ENCODE data around the gene TBX18.

The TBX18 gene

DNA sequence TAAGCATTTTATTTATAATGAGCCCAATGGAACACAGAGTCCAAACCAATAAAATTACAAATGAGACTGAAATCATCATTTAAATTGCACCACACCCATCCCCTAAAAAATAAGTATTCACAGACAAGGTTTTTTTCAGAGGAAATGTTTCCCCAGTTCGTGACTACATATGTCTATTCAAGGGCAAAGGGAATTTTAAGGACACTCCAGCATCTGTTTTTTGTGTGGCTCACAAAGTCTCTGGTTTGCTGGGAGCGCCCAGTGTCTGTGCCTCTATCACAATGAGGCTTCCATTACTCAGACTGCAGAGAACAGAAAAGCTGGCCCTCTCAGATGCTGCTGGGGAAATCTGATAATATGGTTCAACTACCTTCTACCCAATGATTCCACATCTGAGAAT is 16.0 kb downstream of the TBX18 start:
- no peak for DNase-seq (ENCODE audit: low read depth)

DNA sequence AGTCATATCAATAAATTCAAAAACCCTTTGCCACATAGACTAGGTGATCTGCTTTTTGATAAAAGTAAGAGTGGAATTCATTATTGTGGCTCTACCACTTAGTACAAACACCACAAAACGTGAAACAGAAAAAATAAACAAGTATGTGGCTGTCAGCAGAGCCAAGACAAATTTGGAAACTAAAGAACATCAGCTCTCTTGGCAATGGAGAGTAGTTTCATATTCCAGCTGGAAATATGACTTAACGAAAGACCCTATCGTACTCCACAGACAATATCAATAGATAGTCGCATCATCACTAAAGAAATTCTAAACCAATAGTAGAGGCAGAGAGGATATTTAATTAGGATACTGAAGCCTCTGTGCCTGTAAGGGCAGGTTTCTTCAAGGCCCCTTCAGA is 20.8 kb downstream of the TBX18 start:
- DNase-seq (ENCODE audit: low read depth), result no peak

DNA sequence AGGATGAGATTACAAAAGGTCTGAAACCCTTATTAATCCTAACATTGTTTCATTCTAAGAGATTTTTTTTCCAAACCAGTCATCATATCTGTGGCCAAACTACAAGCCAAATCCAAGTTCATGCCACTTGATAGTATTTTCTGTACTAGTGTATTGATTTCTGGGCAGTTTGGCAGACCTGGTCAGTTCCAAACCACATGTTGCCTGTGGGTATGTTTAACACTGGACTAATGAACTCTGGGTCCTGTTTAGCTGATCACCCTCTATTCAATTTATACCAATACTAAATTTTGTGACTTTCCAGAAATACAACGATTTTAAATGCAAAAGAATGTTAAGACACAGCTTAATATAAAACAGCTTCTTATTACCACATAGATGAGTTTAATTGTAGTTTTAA is 24.0 kb downstream of the TBX18 start:
- no peak for DNase-seq (ENCODE audit: low read depth)

- DNase-seq (ENCODE audit: low read depth), result peak; percentile 36
These were observed 24.6 kb downstream of the TBX18 start for GRCh38 chr6:84739866-84740208.

DNA sequence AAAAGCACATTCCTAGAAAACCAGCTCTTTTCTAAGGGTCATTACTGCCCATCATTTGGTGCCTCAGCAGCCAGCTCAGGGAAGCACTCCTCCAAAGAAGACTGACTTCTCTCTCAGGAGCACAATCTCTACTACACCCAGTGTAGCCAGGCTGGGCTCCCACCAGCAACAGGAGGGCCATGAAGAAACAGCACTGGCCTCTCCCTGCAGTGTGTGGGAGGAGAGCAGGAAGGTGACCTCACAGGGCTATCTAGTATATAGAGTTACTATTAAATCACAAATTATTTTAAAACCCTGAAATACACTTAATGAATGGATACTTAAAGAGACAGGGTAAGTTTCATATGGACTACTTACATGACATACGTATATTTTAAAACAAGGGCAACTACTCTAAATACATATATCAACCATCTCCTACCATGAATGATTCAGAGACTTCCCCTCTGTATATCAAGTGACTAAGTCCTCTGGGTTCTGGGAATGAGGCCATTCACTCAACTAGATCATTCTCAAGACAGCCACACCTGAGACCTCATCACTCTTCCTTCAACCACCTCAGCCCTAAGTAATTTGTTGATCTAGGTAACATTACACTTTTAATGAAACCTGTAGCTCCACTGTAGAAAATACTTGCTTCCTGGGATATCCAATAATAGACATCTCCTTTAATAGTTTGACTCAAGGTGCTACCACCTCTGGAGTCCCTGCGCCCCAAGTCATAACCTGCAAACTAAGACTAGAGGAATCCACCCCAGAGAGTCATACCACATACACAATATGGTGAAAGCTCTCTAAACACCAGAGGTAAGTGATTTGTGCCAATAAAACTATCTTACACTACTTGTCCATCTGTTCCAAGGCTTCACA is 25.2 kb downstream of the TBX18 start:
- peak; percentile 31 for DNase-seq (ENCODE audit: low read depth)

GRCh38 chr6:84733889-84734288 is 30.5 kb downstream of the TBX18 start:
- no peak for DNase-seq (ENCODE audit: low read depth)

GRCh38 chr6:84731901-84732300 is 32.5 kb downstream of the TBX18 start:
- peak; percentile 30 for DNase-seq (ENCODE audit: low read depth)

GRCh38 chr6:84731401-84731800 is 33.0 kb downstream of the TBX18 start:
- DNase-seq (ENCODE audit: low read depth), result no peak

DNA sequence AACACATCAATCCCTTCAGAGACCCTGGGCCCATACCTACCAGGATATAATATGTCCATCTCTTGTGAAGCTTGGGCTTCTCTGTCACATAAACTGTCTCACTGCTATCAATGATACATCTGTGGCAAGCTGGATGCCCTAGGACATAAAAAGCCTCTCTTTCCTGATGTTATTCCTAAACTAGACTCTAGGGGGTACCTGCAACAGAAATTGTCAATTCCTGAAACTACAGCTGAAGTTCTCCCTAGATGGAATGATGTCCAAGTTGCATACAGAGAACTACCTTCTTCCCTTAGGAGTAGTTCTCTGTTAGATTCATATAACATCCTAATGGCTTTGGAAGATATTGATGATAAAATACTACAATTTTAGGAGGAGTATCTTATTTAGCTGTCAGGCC is 35.8 kb downstream of the TBX18 start:
- DNase-seq (ENCODE audit: low read depth), result peak; percentile 46

- no peak for DNase-seq (ENCODE audit: low read depth)
These were observed 45.2 kb downstream of the TBX18 start for GRCh38 chr6:84719152-84719551.

DNA sequence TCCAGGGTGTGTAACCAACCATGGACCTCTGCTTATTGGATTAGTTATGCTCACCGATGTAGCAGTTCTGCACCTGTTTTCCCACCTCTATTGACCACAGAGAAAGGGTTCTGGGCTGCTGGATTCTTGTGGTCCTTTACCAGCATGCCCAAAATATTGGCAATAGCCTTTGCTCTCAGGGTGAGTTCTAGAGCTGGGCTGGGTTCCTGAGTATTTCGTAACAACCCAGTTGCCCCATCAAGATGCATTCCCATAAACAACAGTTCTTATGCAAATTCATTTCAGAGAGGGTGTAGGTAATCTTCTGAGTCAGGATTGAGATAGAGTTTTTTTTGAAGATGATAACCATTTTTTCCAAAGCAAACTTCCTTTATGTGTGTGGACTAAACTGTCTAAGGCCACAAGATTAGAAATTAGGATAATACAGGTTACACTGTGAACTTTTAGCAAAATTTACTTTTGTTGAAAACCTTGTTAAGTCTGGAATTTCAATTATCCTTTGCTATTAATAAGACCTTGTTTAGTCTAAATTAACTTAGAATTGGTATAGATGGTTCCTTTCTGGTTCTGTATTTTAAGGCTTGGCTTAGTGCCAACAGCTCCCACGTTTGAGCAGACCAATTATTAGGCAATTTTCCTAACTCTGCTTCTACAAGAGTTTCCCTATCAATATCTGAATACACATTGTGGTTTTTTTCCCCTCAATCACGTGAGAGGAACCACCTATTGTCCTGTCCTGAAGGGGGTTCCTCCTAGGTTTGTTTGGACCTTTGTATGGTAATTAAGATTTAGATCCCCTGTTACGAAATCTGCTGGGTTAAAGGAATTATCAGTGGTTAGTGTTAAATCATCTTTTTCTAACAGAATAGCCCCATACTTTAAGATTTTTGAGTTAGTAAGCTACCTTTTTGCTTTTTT is 46.1 kb downstream of the TBX18 start:
- DNase-seq (ENCODE audit: low read depth), result peak; percentile 5

GRCh38 chr6:84709121-84709520 is 55.3 kb downstream of the TBX18 start:
- DNase-seq (ENCODE audit: low read depth), result no peak

- no peak for DNase-seq (ENCODE audit: low read depth)
These were observed 57.2 kb downstream of the TBX18 start for GRCh38 chr6:84707171-84707570.

- peak; percentile 7 for DNase-seq (ENCODE audit: low read depth)
These were observed 68.2 kb downstream of the TBX18 start for GRCh38 chr6:84696166-84696565.

DNA sequence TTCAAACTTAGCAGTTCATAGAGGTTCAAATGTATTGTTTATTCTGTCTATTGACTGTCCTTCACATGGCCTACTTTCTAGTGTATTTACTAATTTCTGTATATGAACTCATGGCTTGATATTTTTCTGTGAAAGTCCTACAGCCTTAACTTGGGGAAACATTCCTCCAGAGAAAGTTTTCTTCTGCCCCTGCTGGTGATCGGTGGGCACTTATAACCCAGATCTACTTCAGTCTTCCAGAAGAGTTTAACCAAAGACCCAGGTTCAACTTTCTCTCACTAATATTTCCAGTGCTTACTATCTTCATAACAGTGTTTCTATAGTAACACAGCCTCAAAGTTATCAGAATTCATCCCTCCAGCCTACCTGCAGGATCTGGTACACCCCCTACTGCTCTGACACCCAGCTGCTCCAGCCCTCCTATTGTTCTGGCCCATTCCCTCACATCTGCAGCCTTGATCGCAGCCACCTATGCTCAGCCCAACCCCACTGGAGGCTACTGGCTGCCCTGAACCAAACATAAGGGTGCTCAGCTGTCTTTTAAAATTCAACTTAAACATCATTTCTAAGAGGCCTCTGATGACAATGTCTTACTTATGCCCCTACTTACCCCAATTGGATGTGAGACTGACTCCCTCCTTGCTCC is 72.3 kb downstream of the TBX18 start:
- no peak for DNase-seq (ENCODE audit: low read depth)

GRCh38 chr6:84688141-84688873 is 76.1 kb downstream of the TBX18 start:
- no peak for DNase-seq (ENCODE audit: low read depth)

DNA sequence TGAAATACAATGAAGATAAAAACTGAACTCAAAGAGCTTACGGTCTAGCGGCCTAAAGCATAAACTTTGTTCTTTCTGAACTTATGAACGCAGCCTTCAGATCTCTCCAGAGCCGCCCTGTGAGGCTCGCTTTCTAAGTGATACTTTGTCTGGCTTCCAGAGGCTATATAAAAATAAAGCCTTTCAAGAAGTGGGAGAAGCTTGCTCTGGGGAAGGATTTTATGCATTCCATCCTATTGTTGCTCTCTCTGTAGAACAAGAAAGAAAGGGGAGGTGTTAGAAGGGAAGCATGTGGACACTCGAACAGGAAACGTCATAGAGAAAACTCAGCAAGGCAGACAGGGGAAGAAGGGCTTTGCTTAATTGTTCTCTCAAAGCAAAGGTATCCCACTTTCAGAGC is 77.0 kb downstream of the TBX18 start:
- DNase-seq (ENCODE audit: low read depth), result peak; percentile 39

DNA sequence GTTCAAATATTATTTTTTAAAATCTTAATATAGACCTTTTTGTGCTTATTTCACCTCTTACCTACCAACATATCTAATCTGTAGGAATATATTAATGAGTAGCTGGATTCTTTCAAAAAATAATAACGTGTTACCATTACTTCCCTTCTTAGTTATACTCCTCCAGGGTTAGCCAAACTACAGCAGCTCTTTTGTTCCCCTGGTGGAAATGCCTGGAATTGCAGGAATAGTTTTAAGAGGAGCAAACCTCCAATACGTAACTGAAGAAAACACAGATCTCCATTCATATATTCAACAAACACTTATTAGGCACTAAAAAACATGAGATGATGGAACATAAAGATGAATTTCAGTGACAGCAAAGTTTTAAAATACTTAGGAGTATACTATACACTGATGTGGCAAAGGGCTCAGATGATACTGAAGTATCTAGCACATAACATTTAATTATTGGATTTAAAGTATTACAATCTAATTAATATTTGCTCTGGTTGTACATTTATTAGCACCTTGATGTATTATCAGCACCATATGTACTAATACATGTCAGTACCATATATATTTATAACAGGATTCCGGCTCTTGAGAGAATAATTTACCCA is 78.3 kb downstream of the TBX18 start:
- peak; percentile 39 for DNase-seq (ENCODE audit: low read depth)

DNA sequence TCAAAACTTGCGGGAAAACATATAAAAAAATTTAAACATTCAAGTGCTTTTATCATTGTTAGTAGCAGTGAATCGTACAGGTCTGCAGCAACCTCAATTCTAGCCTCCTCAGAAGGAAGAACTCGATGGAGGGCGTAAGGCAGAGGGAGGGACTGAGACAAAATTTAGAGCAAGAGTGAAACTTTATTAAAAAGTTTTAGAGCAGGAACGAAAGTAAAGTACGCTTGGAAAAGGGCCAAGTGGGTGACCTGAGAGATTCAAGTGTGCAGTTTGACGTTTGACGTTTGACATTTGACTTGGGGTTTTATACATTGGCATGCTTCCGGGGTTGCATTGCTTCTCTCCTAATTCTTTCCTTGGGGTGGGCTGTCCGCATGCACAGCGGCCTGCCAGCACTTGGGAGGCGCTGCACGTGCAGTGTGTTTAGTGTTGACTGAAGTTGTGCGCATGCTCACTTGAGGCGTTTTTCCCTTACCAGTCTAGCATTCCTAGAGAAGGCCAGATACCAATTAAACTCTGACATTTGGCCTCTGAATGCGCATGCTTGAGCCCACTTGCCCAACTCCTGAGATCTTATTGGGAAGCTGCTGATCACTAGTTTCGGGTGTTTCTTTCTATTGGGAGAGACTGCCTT is 82.6 kb downstream of the TBX18 start:
- DNase-seq (ENCODE audit: low read depth), result no peak

GRCh38 chr6:84675651-84676050 is 88.7 kb downstream of the TBX18 start:
- DNase-seq (ENCODE audit: low read depth), result no peak

GRCh38 chr6:84674395-84674794 is 90.0 kb downstream of the TBX18 start:
- no peak for DNase-seq (ENCODE audit: low read depth)
